ENCODE measurements around the gene CARD11.

CARD11 gene

DNA sequence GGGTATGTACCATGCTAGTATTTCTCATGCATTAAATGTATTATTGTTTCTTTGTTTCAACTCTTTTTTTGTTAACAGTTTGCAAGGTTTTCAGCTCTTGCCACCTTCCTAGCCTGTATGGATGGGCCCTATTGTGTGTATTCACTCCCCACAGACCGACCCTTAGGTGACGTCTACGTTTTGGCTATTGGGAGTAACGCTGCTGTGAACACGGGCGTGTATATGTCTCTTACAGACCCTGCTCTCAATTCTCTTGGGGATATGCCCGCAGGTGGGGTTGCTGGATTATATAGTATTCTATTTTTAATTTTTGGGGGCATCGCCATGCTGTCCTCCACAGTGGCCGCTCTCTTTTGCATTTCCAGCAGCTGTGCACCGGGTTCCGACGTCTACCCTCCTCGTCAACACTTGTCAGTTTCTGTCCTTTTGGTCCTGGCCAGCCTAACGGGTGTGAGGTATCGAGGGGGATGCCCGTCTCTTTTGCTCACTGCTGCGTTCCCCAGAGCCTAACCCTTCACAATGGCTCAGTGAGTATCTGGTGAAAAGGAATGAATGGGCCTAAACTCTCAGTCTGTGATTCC, 135.5 kb downstream of the CARD11 start:
- Mint-ChIP-seq H3K36me3 (ENCODE audit: low read depth) (peaks cover 53% of the 10 kb centered on the region), H3K4me1 (ENCODE audit: low read depth) (peaks cover 10% of the 10 kb centered on the region), H3K9me3 (no peaks in the 10 kb centered on the region), H3K27me3 (no peaks in the 10 kb centered on the region), H3K27ac (no peak overlapping the region), H3K4me3 (no peak overlapping the region)

DNA sequence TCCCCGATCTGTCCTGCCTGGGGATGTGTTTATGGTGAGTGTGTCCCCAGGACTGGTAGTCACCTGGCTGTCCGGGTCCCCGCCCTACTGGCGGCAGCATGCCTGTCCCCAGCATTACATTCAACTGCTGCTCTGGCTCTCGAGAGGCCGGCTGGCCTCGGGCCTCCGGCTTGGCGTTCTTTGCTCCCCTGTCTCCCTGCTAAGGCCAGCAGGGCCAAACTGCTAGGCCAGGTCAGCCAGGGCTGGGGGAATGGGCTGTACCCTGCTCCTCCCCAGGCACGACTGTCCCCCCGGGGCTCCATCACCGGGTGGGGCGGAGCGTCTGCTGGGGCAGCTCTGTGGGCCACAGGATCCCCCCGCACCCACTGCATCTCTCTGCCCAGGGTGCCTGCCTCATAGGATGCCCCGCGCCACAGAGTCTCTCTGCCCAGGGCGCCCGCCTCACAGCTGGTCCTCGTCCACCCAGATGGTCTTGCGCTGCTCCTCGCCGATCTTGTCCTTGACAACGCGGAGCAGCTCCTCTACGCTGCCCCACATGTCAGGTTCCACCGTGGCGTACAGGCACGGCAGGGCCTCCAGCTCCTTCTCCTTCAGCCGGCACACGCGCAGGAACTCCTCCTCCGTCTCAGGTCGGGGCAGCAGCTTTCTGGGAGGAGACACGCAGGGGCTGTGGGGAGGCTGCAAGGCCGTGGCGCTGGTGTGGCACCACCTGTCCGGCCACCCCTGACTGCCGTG, 137.3 kb downstream of the CARD11 start:
- Mint-ChIP-seq H3K36me3 (ENCODE audit: low read depth) (peaks cover 48% of the 10 kb centered on the region), H3K9me3 (no peaks in the 10 kb centered on the region), H3K27ac (no peak overlapping the region), H3K27me3 (no peaks in the 10 kb centered on the region), H3K4me3 (no peak overlapping the region), H3K4me1 (ENCODE audit: low read depth) (peaks cover 16% of the 10 kb centered on the region)

DNA sequence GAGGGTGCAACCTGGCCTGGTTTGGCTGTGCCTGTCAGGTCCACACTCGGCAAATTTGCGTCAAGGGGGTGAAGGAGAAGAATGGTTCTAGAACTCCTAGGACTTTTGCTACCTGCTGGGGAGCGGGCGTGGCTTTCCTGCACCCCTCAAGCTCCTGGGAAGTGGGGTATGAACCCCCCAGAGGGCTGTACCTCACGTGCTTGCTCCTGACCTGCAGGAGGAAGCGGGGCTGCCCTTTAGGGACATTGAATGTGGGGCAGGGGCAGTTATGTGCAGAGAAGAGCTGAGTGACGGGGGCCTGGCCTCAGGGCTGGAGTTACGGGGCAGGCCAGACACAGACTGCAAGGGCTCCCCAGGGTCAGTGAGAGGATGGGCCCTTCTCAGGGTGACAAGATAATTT, 138.2 kb downstream of the CARD11 start:
- peaks cover 16% of the 10 kb centered on the region for H3K4me1 Mint-ChIP-seq (ENCODE audit: low read depth)
- H3K9me3 Mint-ChIP-seq = no peaks in the 10 kb centered on the region
- H3K27me3 Mint-ChIP-seq = no peaks in the 10 kb centered on the region
- H3K27ac Mint-ChIP-seq = peak overlapping the region; percentile 26
- peaks cover 41% of the 10 kb centered on the region for H3K36me3 Mint-ChIP-seq (ENCODE audit: low read depth)
- no peak overlapping the region for H3K4me3 Mint-ChIP-seq

DNA sequence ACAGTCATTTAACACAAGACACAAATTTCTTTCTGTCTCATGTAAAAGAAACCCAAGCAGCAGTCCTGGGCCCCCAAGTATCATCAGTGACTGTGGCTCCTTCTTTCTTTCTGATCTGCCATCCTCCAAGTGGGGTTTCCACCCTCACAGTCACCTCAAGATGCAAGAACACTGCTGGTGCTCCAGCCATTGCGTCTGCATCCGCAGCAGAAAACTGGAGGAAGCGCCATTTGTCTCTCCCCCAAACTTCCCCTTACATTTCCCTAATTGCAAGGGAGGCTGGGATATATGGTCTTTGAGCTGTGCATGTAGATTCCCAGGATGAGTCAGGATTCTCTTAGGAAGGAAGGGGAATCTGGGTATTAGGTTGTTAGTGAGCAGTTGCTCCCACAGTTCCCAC, 138.6 kb downstream of the CARD11 start:
- Mint-ChIP-seq H3K27ac (no peak overlapping the region), H3K27me3 (no peaks in the 10 kb centered on the region), H3K9me3 (no peaks in the 10 kb centered on the region), H3K4me3 (no peak overlapping the region), H3K36me3 (ENCODE audit: low read depth) (peaks cover 40% of the 10 kb centered on the region), H3K4me1 (ENCODE audit: low read depth) (peaks cover 16% of the 10 kb centered on the region)

DNA sequence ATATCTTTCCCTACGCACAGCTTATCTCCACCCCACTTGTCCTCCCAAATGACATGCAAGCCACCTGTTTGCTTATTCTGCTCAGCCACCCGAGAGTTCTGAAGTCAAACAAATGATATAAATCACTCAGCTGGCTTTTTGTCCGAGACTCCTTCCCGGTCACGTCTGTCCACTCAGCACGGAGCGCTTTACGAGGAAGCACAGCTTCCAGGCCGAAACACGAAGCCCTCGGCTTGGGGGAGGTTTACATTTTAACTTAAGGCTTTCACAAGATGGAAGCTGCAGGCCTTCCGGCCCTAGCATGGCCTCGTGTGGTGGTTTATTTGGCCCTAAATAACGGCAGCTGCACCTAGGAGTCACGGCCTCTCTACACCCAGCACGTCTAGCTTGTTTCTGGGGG, 139.5 kb downstream of the CARD11 start:
- Mint-ChIP-seq H3K4me1 (ENCODE audit: low read depth) (peaks cover 16% of the 10 kb centered on the region), H3K36me3 (ENCODE audit: low read depth) (peaks cover 40% of the 10 kb centered on the region), H3K9me3 (no peaks in the 10 kb centered on the region), H3K27ac (no peak overlapping the region), H3K4me3 (no peak overlapping the region), H3K27me3 (no peaks in the 10 kb centered on the region)

DNA sequence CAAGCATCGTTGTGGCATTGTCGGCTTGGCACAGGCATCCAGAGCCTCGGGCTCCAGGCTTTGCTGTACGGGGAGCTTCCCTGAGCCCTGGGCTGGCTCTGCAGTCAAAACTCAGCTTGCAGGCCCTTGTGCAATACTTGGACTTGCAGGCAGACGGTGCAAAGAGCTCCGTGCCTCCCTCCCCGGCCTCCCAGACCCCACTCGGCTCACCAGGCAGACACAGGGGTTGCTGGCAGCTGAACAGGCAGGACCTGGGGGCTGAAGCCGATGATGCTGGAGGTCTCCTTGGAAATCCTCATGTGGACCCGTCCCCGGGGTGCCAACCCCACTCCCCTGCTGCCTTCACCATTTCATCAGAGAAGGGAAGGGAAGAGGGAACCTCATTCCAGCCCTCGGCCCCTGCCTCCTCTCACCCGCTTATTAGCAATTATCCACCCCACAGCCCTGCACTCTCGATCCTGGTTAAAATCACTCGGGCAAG, 139.9 kb downstream of the CARD11 start:
- H3K27me3 Mint-ChIP-seq = no peaks in the 10 kb centered on the region
- H3K9me3 Mint-ChIP-seq = no peaks in the 10 kb centered on the region
- H3K4me1 Mint-ChIP-seq (ENCODE audit: low read depth) = peaks cover 16% of the 10 kb centered on the region
- no peak overlapping the region for H3K4me3 Mint-ChIP-seq
- peaks cover 40% of the 10 kb centered on the region for H3K36me3 Mint-ChIP-seq (ENCODE audit: low read depth)
- H3K27ac Mint-ChIP-seq = no peak overlapping the region

DNA sequence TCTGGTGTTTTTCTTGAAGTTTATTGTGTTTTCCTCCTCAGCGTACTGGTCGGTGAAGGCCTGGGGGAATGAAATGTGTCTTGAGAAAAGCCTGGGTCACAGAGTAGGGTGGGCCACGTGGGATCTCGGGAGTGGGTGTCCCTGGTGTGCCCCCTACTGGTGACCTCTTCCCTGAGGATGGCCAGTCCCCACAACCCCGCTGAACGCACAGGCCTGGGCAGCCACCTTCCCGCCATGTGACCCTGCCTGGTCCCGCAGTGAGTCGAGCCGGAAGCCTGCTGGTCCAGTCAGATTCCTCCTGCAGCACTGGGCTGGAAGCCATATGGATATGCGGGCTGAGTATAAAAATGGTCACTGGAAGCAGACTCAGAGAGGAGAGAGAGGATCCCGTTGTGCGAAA, 146.6 kb downstream of the CARD11 start:
- H3K27ac Mint-ChIP-seq = no peak overlapping the region

DNA sequence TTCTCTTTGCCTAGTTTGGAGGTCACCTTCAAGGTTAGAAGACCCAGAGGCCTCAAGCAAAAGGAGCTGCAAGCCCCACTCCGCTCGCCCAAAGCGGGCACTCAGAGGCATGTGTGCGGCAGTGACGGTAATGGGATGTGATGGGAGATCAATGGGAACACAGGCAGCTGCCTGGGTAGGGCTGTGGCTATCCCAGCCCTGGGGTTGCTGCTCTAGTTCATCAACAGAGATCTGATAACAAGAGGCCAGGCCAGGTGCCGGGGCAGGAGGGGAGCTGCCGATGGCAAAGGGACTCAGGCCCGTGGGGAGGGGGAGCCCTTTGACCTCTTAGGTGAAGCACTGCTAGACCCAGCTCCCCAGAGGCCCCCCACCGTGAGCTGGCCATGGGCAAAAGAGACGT, 147.5 kb downstream of the CARD11 start:
- Mint-ChIP-seq H3K27me3 (no peaks in the 10 kb centered on the region), H3K4me1 (ENCODE audit: low read depth) (peaks cover 28% of the 10 kb centered on the region), H3K27ac (no peak overlapping the region), H3K4me3 (no peak overlapping the region), H3K9me3 (no peaks in the 10 kb centered on the region), H3K36me3 (ENCODE audit: low read depth) (no peaks in the 10 kb centered on the region)

More for the DNA sequence above, 146.6 kb downstream of the CARD11 start:
- Mint-ChIP-seq H3K27me3 (no peaks in the 10 kb centered on the region), H3K4me1 (ENCODE audit: low read depth) (peaks cover 28% of the 10 kb centered on the region), H3K4me3 (no peak overlapping the region), H3K36me3 (ENCODE audit: low read depth) (no peaks in the 10 kb centered on the region), H3K9me3 (no peaks in the 10 kb centered on the region)

DNA sequence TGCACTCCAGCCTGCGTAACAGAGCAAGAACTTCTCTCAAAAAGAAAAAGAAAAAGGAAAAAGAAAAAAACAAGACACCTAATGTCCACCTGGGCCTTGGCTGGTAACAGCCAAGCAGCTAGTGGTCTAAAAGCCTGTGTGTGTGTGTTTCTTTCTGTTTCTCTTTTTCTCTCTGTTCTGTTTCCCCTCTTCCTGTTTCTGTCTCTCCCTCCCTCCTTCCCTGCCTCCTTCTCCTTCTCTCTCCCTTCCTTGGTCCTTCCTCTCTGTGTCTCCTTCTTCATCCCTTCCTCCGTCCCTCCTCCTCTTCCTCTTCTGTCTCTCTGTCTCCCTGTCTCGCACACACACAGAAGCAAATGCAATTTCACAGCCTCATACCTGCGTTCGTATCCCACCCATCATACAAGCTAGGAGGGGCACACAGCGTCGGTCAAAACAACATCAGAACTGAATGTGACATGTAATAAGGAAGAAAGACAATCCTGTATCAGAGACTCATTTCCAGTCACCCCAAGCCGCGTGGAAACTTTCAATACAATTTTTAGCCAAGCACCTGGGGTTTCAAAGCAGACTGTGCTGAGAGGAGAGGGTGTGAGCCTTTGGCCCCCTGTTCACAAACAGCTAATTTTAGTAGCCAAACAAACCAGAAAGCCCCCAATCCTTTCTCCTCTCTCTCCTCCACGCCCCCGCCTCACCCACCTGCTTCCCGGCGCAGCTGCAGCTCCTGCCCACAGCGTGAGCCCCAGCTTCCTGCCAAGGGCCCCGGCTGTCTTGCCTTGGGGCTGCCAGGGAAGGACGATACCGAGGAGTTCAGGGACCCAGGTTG, 149.3 kb downstream of the CARD11 start:
- Mint-ChIP-seq H3K27me3 (no peaks in the 10 kb centered on the region), H3K27ac (peak overlapping the region; percentile 99), H3K36me3 (ENCODE audit: low read depth) (no peaks in the 10 kb centered on the region), H3K4me3 (peak overlapping the region; percentile 85), H3K9me3 (no peaks in the 10 kb centered on the region), H3K4me1 (ENCODE audit: low read depth) (peaks cover 28% of the 10 kb centered on the region)

DNA sequence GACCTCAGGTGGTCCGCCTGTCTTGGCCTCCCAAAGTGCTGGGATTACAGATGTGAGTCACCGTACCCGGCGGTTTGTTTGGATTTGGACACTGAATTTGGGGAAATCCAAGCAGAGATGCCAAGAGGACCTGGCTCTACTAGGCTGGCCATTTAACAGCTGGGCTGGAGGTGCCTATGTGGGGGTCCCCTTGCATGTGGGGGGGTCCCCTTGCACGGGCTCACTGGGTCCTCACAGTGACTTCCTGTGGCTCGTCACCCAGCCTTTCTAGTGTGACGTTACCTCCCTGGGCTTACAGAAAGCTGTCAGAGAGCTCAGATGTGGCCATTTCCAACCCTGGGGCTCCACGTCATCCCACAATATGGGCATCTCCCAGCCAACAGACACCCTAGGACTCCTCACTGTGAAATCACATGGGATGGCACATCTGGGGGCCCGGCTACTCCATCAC, 150.2 kb downstream of the CARD11 start:
- H3K27ac Mint-ChIP-seq = peak overlapping the region; percentile 99
- H3K4me3 Mint-ChIP-seq = peak overlapping the region; percentile 85
- H3K27me3 Mint-ChIP-seq = no peaks in the 10 kb centered on the region
- H3K4me1 Mint-ChIP-seq (ENCODE audit: low read depth) = peaks cover 28% of the 10 kb centered on the region
- H3K9me3 Mint-ChIP-seq = no peaks in the 10 kb centered on the region
- no peaks in the 10 kb centered on the region for H3K36me3 Mint-ChIP-seq (ENCODE audit: low read depth)

DNA sequence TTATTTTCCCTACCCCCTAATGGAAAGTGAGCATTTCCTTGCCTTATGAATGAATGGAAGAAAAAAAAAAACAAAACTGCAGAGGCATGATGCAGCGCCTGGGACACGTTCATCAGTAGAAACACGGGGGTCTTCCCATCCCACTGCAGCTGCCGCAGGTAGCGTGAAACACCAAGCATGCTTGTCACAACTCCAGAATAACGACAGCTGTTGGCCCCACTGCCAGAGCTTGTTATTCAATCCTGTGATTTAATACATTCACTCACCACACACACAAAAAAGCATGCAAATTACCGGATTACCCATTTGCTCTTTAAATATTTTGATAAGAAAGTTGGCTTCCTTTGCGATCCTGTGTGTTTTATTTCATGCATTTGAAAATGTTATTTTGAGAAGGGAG, 151.1 kb downstream of the CARD11 start:
- Mint-ChIP-seq H3K27ac (no peak overlapping the region), H3K4me1 (ENCODE audit: low read depth) (peaks cover 28% of the 10 kb centered on the region), H3K4me3 (no peak overlapping the region), H3K36me3 (ENCODE audit: low read depth) (no peaks in the 10 kb centered on the region), H3K9me3 (no peaks in the 10 kb centered on the region), H3K27me3 (no peaks in the 10 kb centered on the region)

DNA sequence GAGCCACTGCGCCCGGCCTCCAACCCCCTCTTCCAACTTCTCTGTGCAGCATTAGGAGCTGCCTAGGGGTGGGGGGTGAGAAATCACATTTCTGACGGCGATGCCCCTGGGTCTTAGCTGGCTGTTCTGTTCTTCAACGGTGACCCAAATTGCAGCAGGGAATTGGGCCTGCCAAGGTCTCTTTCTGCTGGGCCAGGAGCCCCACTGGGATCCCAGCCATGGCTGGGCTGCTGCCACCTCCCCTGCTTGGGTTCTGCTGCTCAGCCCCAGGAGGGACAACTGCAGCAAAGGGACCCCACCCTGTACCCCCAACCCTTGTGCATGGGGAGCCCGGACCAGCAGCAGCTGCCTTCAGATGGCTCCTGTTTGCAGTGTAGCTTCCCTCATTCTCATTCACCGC, 155.9 kb downstream of the CARD11 start:
- no peak overlapping the region for H3K4me3 Mint-ChIP-seq
- H3K9me3 Mint-ChIP-seq = no peaks in the 10 kb centered on the region
- no peaks in the 10 kb centered on the region for H3K36me3 Mint-ChIP-seq (ENCODE audit: low read depth)
- H3K27me3 Mint-ChIP-seq = no peaks in the 10 kb centered on the region
- H3K4me1 Mint-ChIP-seq (ENCODE audit: low read depth) = peaks cover 10% of the 10 kb centered on the region
- no peak overlapping the region for H3K27ac Mint-ChIP-seq

DNA sequence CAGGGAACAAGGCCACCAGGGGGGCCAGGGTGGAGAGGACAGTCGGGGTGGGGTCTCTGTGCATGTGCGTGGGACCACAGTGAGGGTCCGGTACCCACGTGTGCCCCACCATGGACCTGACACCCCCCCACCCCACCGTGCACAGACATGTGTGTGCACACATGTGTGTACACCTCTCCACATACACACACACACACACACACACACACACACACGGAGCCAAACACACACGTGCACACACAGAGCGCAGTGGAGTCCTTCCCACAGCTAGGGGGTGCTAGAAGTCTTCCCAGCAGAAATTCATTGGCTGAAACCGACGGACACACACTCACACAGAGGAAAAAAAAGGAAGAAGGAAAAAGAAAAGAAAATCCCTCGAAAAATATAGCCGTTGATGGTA, 156.8 kb downstream of the CARD11 start:
- Mint-ChIP-seq H3K27ac (no peak overlapping the region), H3K36me3 (ENCODE audit: low read depth) (no peaks in the 10 kb centered on the region), H3K4me3 (no peak overlapping the region), H3K27me3 (no peaks in the 10 kb centered on the region), H3K9me3 (no peaks in the 10 kb centered on the region), H3K4me1 (ENCODE audit: low read depth) (peaks cover 4% of the 10 kb centered on the region)

DNA sequence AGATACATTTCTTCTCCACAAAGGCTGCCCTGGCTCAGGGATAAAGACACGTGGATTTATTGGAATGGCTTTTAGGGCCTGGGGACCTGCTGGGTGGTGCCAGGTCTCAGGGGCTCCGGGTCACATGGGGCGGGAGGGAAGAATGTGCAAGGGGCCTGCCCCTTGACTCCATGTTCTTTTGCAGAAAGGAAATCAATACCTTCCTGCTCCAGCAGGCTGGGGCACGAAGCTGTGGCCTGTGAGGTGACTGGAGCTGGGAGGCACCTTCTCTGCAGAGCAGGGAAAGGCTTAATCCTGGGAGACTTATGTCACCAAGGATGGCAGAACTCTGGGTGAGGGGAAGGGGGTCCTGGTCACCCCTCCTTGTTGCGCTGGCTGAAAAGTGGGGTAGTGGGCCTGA, 157.3 kb downstream of the CARD11 start:
- Mint-ChIP-seq H3K4me1 (ENCODE audit: low read depth) (peaks cover 4% of the 10 kb centered on the region), H3K9me3 (no peaks in the 10 kb centered on the region), H3K27me3 (no peaks in the 10 kb centered on the region), H3K36me3 (ENCODE audit: low read depth) (no peaks in the 10 kb centered on the region), H3K27ac (no peak overlapping the region), H3K4me3 (no peak overlapping the region)

DNA sequence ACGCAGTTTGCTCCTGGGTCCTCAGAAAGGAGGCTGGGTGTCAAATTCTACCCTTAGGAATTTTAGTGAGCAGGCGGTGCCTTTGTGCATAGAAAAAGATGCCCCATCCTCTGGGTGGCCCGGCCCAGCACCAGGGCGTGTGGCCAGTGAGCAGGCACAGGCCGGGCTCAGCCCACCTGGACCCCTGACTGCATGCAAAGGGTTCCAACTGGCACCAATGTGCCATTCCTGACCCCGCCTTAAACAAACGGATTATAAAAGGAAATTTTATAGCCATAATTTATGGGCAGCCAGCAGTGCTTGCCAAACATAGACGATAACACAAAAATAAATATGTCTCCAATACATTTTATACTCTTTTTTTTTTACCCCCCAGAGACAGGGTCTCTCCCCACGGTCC, 159.5 kb downstream of the CARD11 start:
- no peaks in the 10 kb centered on the region for H3K27me3 Mint-ChIP-seq
- no peaks in the 10 kb centered on the region for H3K36me3 Mint-ChIP-seq (ENCODE audit: low read depth)
- no peak overlapping the region for H3K27ac Mint-ChIP-seq
- H3K4me1 Mint-ChIP-seq (ENCODE audit: low read depth) = peaks cover 15% of the 10 kb centered on the region
- no peak overlapping the region for H3K4me3 Mint-ChIP-seq
- no peaks in the 10 kb centered on the region for H3K9me3 Mint-ChIP-seq
